Thyroid gland (tissue), 4 donors: ENCODE data around the gene UBAC1. TPM values are rescaled to one million over a fixed set of nuclear protein-coding genes. Genes with fewer than 3 reads are reported as not detected.

Experiments used
- DNase-seq, 2 donors: peaks; one replicate each; pipeline ENCODE4 v3.0.0-alpha.2; 2019
- H3K27ac ChIP-seq, 3 donors: fragments of 200-600 bp; sonication (generic); 1 replicate in 2 of 3; 2 replicates in 1 of 3; pipeline ENCODE4 v1.5.1; 2016 to 2019; ENCODE audit warnings: mild to moderate bottlenecking in 1 of 3, moderate library complexity in 1 of 3
- H3K27me3 ChIP-seq: fragments of 200-600 bp; sonication (generic); one replicate; pipeline ENCODE4 v1.5.1; 2019
- H3K36me3 ChIP-seq, 2 donors: fragments of 200-600 bp; sonication (generic); one replicate each; pipeline ENCODE4 v1.5.1; 2016 to 2019
- H3K4me1 ChIP-seq, 2 donors: fragments of 200-600 bp; sonication (generic); one replicate each; pipeline ENCODE4 v1.5.1; 2017 to 2019
- H3K4me3 ChIP-seq, 3 donors: fragments of 200-600 bp; sonication (generic); replicated peaks in 1 of 3; 1 replicate in 2 of 3; 2 replicates in 1 of 3; pipeline ENCODE4 v1.5.1; 2016; ENCODE audit warnings: mild to moderate bottlenecking in 1 of 3
- H3K9me3 ChIP-seq: fragments of 200-600 bp; sonication (generic); one replicate; pipeline ENCODE4 v1.5.1; 2017
- CTCF ChIP-seq, 6 experiments: fragments of 200-600 bp in 3 of 6; fragments of 450-650 bp in 3 of 6; sonication (generic) in 3 of 6; IDR thresholded peaks; one replicate each; pipeline ENCODE4 v1.5.1; 2016 to 2019; ENCODE audit warnings: antibody characterized with exemption in 6 of 6, mild to moderate bottlenecking in 2 of 6, inconsistent platforms in 1 of 6, moderate library complexity in 1 of 6
- POLR2A ChIP-seq, 2 donors: fragments of 450-650 bp; IDR thresholded peaks; one replicate each; pipeline ENCODE4 v1.6.1; 2017; ENCODE audit warnings: antibody characterized with exemption in 2 of 2, mild to moderate bottlenecking in 2 of 2, moderate library complexity in 1 of 2
- WGBS, 2 donors: methylation state at CpG; one replicate each; pipeline ENCODE4 v1.1.5; 2017; 5-methylcytosine and 5-hydroxymethylcytosine counted together
- intact Hi-C: fragments of 100-400 bp; cut with DNase I; formaldehyde crosslinking; loops from one replicate; pipeline ENCODE4 v1.15.1; 2023
- total RNA-seq, 4 donors: library from RNA; depleted of rRNA; stranded (reverse); fragments of >200 nt; gene quantifications; one replicate each; pipeline ENCODE4 v1.2.3, GENCODE V29; 2016

The UBAC1 gene
- total RNA-seq, 4 donors from 2014 or later = 37.9 to 56.2 (median 44.2) TPM

- no CpG with 5 or more reads among the region's 69 CpGs for WGBS, 2 donors
- no peaks in the 10 kb centered on the region for H3K27me3 ChIP-seq
- H3K9me3 ChIP-seq = no peaks in the 10 kb centered on the region
- H3K4me1 ChIP-seq = peaks cover 18 to 30% of the 10 kb centered on the region in 2 donors
- no peak overlapping the region for H3K27ac ChIP-seq
- no peak for DNase-seq
- TF ChIP-seq CTCF (IDR thresholded peaks at IDR 0.05) = no peak
- no peak for TF ChIP-seq POLR2A (IDR thresholded peaks at IDR 0.05)
- peak overlapping the region in 1 of 3 donors; percentile 40 for H3K4me3 ChIP-seq
- H3K36me3 ChIP-seq = no peaks in the 10 kb centered on the region
- intact Hi-C loops = loop anchor here (5.0 kb wide), 2 partner anchors 55 to 210 kb away; partner anchors contain the start of genes TMEM250 and UBAC1
Measured at GRCh38 chr9:135907006-135907430, 54.2 kb downstream of the UBAC1 start.

DNA sequence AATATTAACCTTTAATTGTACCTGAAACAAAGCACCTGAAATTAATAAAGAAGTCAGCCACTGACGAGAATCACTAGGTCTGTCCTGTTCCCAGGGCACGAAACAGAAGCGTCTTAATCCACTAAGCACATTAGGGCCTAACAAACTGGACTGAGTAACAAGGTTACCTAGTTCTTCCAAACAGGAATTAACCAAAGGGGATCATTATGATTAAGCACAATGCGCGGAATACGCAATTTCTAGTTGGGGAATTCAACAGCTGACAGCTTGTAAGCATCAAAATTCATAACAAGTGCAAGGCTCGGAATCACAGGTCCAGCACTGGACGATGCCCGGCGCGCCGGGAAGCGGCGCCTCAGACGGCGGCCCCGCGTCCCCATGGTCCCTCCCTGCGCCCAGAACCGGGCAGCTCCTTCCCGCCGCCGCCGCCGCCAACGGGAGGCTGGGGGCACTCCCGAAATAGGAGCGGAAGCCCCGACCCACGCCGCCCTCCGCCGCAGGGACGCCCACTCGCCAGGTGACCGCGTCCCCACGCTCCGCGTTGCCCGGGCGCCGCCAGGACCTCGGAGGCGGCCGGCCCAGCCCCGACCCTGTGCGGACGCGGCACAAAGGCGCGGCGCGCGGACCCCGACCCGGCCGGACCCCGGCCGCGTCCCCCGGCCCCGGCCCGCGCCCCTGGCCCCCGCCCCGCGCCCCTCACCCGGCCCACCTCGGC, 54.7 kb downstream of the UBAC1 start:
- WGBS, 2 donors = 5 to 13% methylated on average over 7 to 24 of the region's 70 CpGs
- H3K4me1 ChIP-seq = peaks cover 18 to 30% of the 10 kb centered on the region in 2 donors
- no peaks in the 10 kb centered on the region for H3K36me3 ChIP-seq
- peak overlapping the region in 2 of 3 donors; percentile 28 to 40 for H3K4me3 ChIP-seq
- peak in 1 of 2 donors; percentile 18 for DNase-seq
- no peaks in the 10 kb centered on the region for H3K9me3 ChIP-seq
- no peak overlapping the region for H3K27ac ChIP-seq
- no peak for TF ChIP-seq CTCF (IDR thresholded peaks at IDR 0.05)
- TF ChIP-seq POLR2A (IDR thresholded peaks at IDR 0.05) = no peak
- no peaks in the 10 kb centered on the region for H3K27me3 ChIP-seq
- intact Hi-C loops = loop anchor here (5.0 kb wide), 2 partner anchors 56 to 211 kb away; partner anchors contain the start of genes TMEM250 and UBAC1

DNA sequence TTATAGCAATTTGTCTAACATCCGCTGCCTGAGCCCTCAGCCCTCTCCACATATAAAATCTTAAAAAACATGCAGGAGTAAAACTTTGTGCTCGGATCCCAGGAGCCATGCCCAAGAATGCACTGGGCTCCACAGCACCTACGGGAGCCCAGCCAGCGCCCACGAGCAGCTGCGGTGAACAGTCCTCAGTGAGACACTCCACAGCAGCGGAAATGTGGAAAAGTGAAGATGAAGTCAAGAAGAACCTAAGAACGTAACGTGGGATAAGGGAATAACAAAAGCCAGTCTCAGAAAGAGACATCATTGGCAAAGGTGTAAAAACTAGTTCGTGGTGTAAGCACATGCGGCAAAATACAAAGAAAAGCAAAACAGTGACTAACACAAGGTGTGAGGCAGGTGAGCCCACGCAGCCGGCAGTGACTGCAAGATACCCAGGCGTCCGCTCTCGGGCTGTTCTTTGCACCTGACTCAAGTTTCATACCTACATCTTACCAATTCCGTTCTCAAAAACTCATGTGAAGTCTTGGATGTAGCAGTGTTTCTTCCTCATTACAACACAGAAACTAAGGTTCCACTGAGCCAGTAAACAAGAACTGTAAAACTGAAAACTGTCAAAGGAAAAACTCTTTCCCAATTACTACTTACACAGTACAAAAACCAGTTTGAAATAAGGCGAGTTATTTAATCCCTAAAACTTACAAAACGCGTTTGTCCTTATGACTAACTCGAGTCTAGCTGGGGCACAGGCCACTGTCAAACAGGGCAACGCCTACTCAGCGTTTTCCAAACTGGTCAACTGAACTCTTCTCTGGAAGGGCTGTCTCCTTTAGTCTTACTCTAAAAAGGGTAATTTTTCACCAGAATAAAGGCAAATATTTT, 55.6 kb downstream of the UBAC1 start:
- WGBS, 2 donors = 68 to 75% methylated on average over 23 of the region's 23 CpGs
- Histone ChIP-seq H3K4me1 (peaks cover 18 to 30% of the 10 kb centered on the region in 2 donors), H3K27ac (no peak overlapping the region), H3K27me3 (no peaks in the 10 kb centered on the region), H3K4me3 (peak overlapping the region in 1 of 3 donors; percentile 40), H3K36me3 (no peaks in the 10 kb centered on the region), H3K9me3 (no peaks in the 10 kb centered on the region)
- intact Hi-C loops = loop anchor here (5.0 kb wide), 2 partner anchors 57 to 212 kb away; partner anchors contain the start of genes TMEM250 and UBAC1
- TF ChIP-seq CTCF (IDR thresholded peaks at IDR 0.05) = no peak
- TF ChIP-seq POLR2A (IDR thresholded peaks at IDR 0.05) = no peak
- no peak for DNase-seq

DNA sequence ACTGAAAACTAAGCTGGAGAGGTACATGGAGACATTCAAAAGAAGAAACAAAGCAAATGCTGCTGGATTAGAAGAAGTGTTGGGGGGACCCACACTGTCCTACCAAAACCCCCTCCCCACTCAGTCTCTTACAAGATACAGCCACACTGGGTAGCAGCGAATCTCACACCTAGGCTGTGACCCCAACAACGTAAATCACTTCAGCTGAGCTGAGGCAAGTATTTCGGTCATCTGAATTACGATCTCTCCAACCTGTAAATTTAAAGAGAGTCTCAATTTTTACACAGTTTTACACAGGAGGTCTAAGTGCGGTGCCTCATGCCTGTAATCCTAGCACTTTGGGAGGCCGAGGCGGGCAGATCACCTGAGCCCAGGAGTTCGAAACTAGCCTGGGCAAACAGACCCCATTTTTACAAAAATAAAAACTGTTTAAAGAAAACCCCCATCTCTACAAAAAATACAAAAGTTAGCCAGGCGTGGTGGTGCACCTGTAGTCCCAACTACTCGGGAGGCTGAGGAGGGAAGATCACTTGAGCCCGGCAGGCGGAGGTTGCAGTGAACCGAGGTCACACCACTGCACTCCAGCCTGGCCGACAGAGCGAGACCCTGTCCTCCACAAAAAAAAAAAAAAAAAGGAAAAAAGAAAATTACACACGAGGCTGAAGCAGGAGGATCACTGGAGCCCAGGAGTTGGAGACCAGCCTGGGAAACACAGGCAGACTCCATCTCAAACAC, 57.2 kb downstream of the UBAC1 start:
- Histone ChIP-seq H3K27ac (no peak overlapping the region), H3K4me3 (no peak overlapping the region), H3K27me3 (no peaks in the 10 kb centered on the region), H3K36me3 (no peaks in the 10 kb centered on the region), H3K4me1 (peaks cover 18 to 21% of the 10 kb centered on the region in 2 donors), H3K9me3 (no peaks in the 10 kb centered on the region)
- no peak for DNase-seq
- intact Hi-C loops = no loop called here
- TF ChIP-seq POLR2A (IDR thresholded peaks at IDR 0.05) (no peak), CTCF (IDR thresholded peaks at IDR 0.05) (no peak)
- WGBS, 2 donors = 74 to 86% methylated on average over 16 of the region's 16 CpGs
